K562 (cell line): ENCODE measurements around the gene DUXB. TPM values are rescaled to one million over a fixed set of nuclear protein-coding genes. Genes with fewer than 3 reads are reported as not detected.

Experiments used
- CEBPG ChIP-seq, 3 experiments: fragments of 200-800 bp in 1 of 3; sonication (Bioruptor generic) in 1 of 3; sonication (generic) in 1 of 3; formaldehyde crosslinking in 1 of 3; IDR thresholded peaks in 2 of 3; conservative IDR thresholded peaks in 1 of 3; 2 replicates each; pipeline versions ENCODE4 v1.6.1 to v1.8.0; 2016 to 2022; ENCODE audit warnings: missing compliant biosample characterization in 2 of 3, missing genetic modification characterization in 2 of 3, mild to moderate bottlenecking in 1 of 3, missing genetic modification reagents in 1 of 3
- CLOCK ChIP-seq: fragments of 250-450 bp; sonication (Bioruptor Pico); IDR thresholded peaks from 2 replicates; pipeline ENCODE4 v1.4.0; 2020; ENCODE audit warnings: mild to moderate bottlenecking, moderate library complexity, borderline replicate concordance
- CTCFL ChIP-seq: IDR thresholded peaks from 2 replicates; pipeline ENCODE4 v1.6.1; 2011; ENCODE audit warnings: borderline replicate concordance, low read depth, mild to moderate bottlenecking, moderate library complexity, low read length; ENCODE audit not compliant: insufficient read depth, poor library complexity, severe bottlenecking
- ELF1 ChIP-seq: fragments of 200-800 bp; sonication (Bioruptor generic); IDR thresholded peaks from 2 replicates; pipeline ENCODE4 v1.6.1; 2016; ENCODE audit warnings: missing genetic modification characterization, missing compliant biosample characterization
- FOXO4 ChIP-seq: fragments of 450-650 bp; formaldehyde crosslinking; IDR thresholded peaks from 2 replicates; pipeline ENCODE4 v1.4.0; 2020; ENCODE audit warnings: mild to moderate bottlenecking, moderate library complexity
- HMGN3 ChIP-seq: IDR thresholded peaks from 2 replicates; pipeline ENCODE4 v1.6.1; 2011; ENCODE audit warnings: borderline replicate concordance, low read depth, mild to moderate bottlenecking, mixed read lengths, low read length; ENCODE audit not compliant: insufficient read length; ENCODE audit errors: extremely low read depth
- HNRNPLL ChIP-seq: fragments of 200-400 bp; formaldehyde crosslinking; IDR thresholded peaks from 2 replicates; pipeline ENCODE4 v1.6.1; 2017; ENCODE audit warnings: low read length, low read depth, mild to moderate bottlenecking; ENCODE audit not compliant: poor library complexity, severe bottlenecking
- KLF13 ChIP-seq: fragments of 450-650 bp; IDR thresholded peaks from 2 replicates; pipeline ENCODE4 v1.6.1; 2016; ENCODE audit warnings: missing genetic modification characterization, low read depth, mild to moderate bottlenecking, missing compliant biosample characterization, moderate library complexity, borderline replicate concordance
- POLR2AphosphoS5 ChIP-seq: IDR thresholded peaks from 2 replicates; pipeline ENCODE4 v1.6.1; 2011; ENCODE audit warnings: mild to moderate bottlenecking, low read depth, low read length, moderate library complexity; ENCODE audit not compliant: control insufficient read depth, insufficient read depth
- SMAD2 ChIP-seq: fragments of 150-350 bp; IDR thresholded peaks from 2 replicates; pipeline ENCODE4 v1.6.1; 2014; ENCODE audit warnings: low read depth, mild to moderate bottlenecking, low read length
- SNIP1 ChIP-seq: fragments of 450-650 bp; IDR thresholded peaks from 2 replicates; pipeline ENCODE4 v1.7.1; 2017; ENCODE audit warnings: low read depth, mild to moderate bottlenecking
- ZKSCAN1 ChIP-seq: fragments of 150-350 bp; IDR thresholded peaks from 2 replicates; pipeline ENCODE4 v1.6.1; 2016; ENCODE audit warnings: low read depth, low read length
- ZNF143 ChIP-seq: sonication (generic); formaldehyde crosslinking; IDR thresholded peaks from 2 replicates; pipeline ENCODE4 v1.9.0; 2022; ENCODE audit warnings: mild to moderate bottlenecking, missing genetic modification reagents
- ZNF384 ChIP-seq: IDR thresholded peaks from 2 replicates; pipeline ENCODE4 v1.6.1; 2012; ENCODE audit warnings: low read depth, low read length, improper control_type of control experiment
- polyA plus RNA-seq, 8 experiments: library from polyadenylated mRNA; depleted of rRNA in 4 of 8; stranded (reverse) in 5 of 8; unstranded in 3 of 8; fragments of >200 nt; fragmentation: Nextera tagmentation in 2 of 8; fragmentation: Illumina TruSeq in 1 of 8; extraction: Ambion mirVana in 2 of 8; extraction: Trizol in 1 of 8; gene quantifications; 2 replicates each; pipeline versions ENCODE4 v1.2.1 to v1.2.3, GENCODE V29; 2011 to 2014; ENCODE audit warnings: inconsistent platforms in 1 of 8, missing spikeins in 1 of 8
- total RNA-seq, 7 experiments: library from RNA; depleted of rRNA in 6 of 7; stranded (reverse); fragments of >200 nt in 6 of 7; fragmentation: Illumina TruSeq in 2 of 7; extraction: Trizol in 2 of 7; gene quantifications; 2 replicates each; pipeline versions ENCODE4 v1.2.1 to v1.2.3, GENCODE V29; 2011 to 2021; ENCODE audit warnings: low replicate concordance in 1 of 7

DUXB gene
- total and polyA plus RNA-seq, 9 of the 15 experiments (the other 6 are each of a cell fraction or from before 2014, with no cell fraction given) = not detected

DNA sequence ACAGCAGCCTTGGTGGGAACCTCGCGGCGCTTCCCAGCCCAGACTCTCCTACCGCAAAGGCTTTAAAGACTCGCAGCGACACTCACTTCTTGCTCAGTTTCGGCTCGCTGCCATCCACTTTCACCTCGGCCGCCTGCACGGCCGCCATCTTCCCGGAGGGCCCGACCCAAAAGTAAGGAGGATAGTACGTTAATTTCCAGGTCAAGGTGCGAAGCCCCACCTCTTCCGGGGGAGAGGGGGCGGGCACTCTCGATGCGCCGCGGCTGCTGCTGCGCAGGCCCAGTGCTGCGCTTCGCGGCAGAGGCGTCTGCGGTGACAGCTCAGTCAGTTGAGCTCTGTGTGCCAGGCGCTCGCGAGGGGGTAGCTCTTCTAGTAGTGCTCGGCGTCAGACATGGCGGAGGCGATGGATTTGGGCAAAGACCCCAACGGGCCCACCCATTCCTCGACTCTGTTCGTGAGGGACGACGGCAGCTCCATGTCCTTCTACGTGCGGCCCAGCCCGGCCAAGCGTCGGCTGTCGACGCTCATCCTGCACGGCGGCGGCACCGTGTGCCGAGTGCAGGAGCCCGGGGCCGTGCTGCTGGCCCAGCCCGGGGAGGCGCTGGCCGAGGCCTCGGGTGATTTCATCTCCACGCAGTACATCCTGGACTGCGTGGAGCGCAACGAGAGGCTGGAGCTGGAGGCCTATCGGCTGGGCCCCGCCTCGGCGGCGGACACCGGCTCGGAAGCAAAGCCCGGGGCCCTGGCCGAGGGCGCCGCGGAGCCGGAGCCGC is 53.6 kb downstream of the DUXB start, which contains the start of the genes KARS1 and TERF2IP (continued):
- TF ChIP-seq CTCFL (no peak), ZNF143 (CRISPR knock-in tag) (no peak; the same call in none of the 2 replicates), ELF1 (tag) (no peak; the same call in 1 of the 2 replicates), CLOCK (CRISPR knock-in tag) (no peak), CEBPG (CRISPR knock-in tag; IDR thresholded peaks at IDR 0.05) (no peak), CEBPG (tag; conservative IDR thresholded peaks at IDR 0.05 in 1 of 2, IDR thresholded peaks at IDR 0.05 in 1 of 2) (no peak), FOXO4 (CRISPR knock-in tag) (no peak), SMAD2 (no peak), HMGN3 (peak; percentile 80), ZNF384 (no peak), SNIP1 (no peak), POLR2AphosphoS5 (peak; percentile 91), HNRNPLL (peak; percentile 76), ZKSCAN1 (peak; percentile 7; the same call in 1 of the 2 replicates), KLF13 (tag) (peak; percentile 58; the same call in 1 of the 2 replicates)
